Prostate gland (tissue), 2 donors: Measurements from ENCODE around the gene GRID1. TPM values are rescaled to one million over a fixed set of nuclear protein-coding genes. Genes with fewer than 3 reads are reported as not detected.

Experiments used
- DNase-seq: peaks from one replicate; pipeline ENCODE4 v3.0.0-alpha.2; 2019; ENCODE audit warnings: low spot score
- H3K27ac ChIP-seq, 2 donors: fragments of 200-600 bp; sonication (generic); 2 replicates each; pipeline ENCODE4 v1.5.1; 2017 to 2019
- H3K27me3 ChIP-seq: fragments of 200-600 bp; sonication (generic); replicated peaks from 2 replicates; pipeline ENCODE4 v1.5.1; 2019; ENCODE audit not compliant: insufficient read depth
- H3K36me3 ChIP-seq, 2 donors: fragments of 200-600 bp; sonication (generic); 1 replicate in 1 of 2; 2 replicates in 1 of 2; pipeline versions ENCODE4 v1.5.1 to v1.8.1; 2017 to 2019
- H3K4me1 ChIP-seq: fragments of 200-600 bp; sonication (generic); replicated peaks from 2 replicates; pipeline ENCODE4 v1.5.1; 2019
- H3K4me3 ChIP-seq, 2 donors: fragments of 200-600 bp; sonication (generic); 2 replicates each; pipeline ENCODE4 v1.5.1; 2017 to 2019
- H3K9me3 ChIP-seq: fragments of 200-600 bp; sonication (generic); 2 replicates; pipeline ENCODE4 v1.5.1; 2017
- POLR2A ChIP-seq: fragments of 450-650 bp; IDR thresholded peaks from one replicate; pipeline ENCODE4 v1.6.1; 2016; ENCODE audit warnings: antibody characterized with exemption, mild to moderate bottlenecking
- POLR2AphosphoS5 ChIP-seq: sonication (generic); formaldehyde crosslinking; IDR thresholded peaks from one replicate; pipeline ENCODE4 v1.6.1; 2017; ENCODE audit warnings: antibody characterized with exemption
- WGBS: methylation state at CpG from one replicate; pipeline ENCODE4 v1.1.5; 2018; 5-methylcytosine and 5-hydroxymethylcytosine counted together
- intact Hi-C: fragments of 100-400 bp; cut with DNase I; formaldehyde crosslinking; loops from one replicate; pipeline ENCODE4 v1.14.2; 2022
- total RNA-seq, 2 donors: library from RNA; depleted of rRNA; stranded (reverse); fragments of >200 nt; gene quantifications; one replicate each; pipeline ENCODE4 v1.1.0, GENCODE V29; 2016
- TF ChIP-seq, protein P1 (sequence below), 4 experiments: fragments of 200-600 bp in 2 of 4; fragments of 450-650 bp in 2 of 4; sonication (generic) in 2 of 4; IDR thresholded peaks; 1 replicate in 3 of 4; 2 replicates in 1 of 4; pipeline ENCODE4 v1.5.1; 2016 to 2019; ENCODE audit warnings: antibody characterized with exemption in 4 of 4, mild to moderate bottlenecking in 2 of 4, moderate library complexity in 2 of 4

Gene GRID1
- total RNA-seq, 2 donors from 2014 or later = 1.0 to 10.0 TPM

DNA sequence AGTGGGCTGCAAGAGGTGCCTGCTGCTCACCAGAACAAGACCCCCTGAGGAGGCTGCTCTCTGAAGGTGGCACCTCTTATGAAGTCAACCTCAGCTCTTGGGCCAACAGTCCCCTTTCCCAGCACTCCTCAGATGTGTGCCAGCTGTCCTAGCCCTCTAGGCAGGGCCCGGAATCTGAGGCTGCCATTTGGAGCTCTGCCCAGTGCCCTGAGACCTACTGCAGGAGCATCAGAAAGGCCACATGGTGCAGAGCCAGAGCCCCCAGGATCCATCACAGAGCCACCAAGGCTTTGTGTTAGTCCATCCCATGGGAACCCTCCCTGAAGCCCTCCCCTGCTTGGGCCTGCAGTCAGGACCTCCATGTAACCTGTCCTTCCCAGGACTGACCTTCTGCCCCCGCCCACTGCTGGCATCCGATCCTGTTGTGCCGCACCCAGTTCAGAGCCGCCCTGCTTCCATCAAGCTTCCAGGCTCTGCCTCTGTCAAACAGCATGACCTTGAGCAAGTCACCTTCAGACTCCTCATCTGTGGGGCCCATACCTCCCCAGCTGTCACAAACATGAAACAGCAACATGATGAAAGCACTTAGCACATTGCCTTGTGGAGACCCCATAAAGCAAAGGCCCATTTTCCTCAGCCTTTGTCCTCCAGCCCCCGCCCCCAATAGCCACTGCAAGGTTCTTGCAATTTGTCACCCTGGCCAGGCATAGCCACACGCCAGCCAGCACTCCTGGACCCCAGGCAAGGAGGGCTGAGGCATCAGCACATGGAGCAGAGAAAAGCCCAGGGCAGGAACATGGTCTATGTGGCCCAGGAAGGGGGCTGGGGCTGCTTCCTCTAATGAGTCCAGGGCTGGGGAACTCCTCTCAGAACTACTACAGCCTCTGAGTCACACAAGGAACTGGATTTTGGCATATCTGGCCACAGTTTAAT lies 51.7 kb downstream of the GRID1 start:
- 87% methylated on average over 7 of the region's 7 CpGs for WGBS
- H3K36me3 ChIP-seq = no peaks in the 10 kb centered on the region
- no peak overlapping the region for H3K4me3 ChIP-seq
- H3K4me1 ChIP-seq = no peaks in the 10 kb centered on the region
- no peak overlapping the region for H3K27ac ChIP-seq
- no peaks in the 10 kb centered on the region for H3K9me3 ChIP-seq
- H3K27me3 ChIP-seq = no peaks in the 10 kb centered on the region
- DNase-seq = no peak
- intact Hi-C loops = no loop called here
- TF ChIP-seq, protein P1, sequence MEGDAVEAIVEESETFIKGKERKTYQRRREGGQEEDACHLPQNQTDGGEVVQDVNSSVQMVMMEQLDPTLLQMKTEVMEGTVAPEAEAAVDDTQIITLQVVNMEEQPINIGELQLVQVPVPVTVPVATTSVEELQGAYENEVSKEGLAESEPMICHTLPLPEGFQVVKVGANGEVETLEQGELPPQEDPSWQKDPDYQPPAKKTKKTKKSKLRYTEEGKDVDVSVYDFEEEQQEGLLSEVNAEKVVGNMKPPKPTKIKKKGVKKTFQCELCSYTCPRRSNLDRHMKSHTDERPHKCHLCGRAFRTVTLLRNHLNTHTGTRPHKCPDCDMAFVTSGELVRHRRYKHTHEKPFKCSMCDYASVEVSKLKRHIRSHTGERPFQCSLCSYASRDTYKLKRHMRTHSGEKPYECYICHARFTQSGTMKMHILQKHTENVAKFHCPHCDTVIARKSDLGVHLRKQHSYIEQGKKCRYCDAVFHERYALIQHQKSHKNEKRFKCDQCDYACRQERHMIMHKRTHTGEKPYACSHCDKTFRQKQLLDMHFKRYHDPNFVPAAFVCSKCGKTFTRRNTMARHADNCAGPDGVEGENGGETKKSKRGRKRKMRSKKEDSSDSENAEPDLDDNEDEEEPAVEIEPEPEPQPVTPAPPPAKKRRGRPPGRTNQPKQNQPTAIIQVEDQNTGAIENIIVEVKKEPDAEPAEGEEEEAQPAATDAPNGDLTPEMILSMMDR (IDR thresholded peaks at IDR 0.05) = no peak
- TF ChIP-seq POLR2AphosphoS5 = no peak
- TF ChIP-seq POLR2A = no peak

DNA sequence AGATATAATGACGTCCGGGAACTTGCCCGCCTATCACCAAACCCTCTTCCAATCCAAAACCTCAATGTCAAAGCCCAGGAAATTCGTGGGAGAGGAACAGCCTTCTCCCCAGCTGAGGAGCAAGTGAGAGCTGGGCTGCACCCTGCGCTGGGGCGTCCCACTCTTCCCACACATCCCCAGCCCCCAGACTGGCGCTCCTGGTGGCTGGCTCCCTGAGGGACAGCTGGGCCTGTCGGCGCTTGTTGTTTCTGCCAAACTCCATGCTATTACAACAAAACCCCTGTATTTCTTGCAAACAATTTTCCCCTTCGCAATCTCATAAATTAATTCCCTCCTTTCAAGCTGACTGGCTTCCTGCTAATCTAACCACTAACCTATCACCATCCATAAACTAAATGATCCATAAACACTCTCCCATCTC lies 53.0 kb downstream of the GRID1 start:
- WGBS = 47% methylated on average over 10 of the region's 10 CpGs
- Histone ChIP-seq H3K4me3 (no peak overlapping the region), H3K4me1 (no peaks in the 10 kb centered on the region), H3K27ac (no peak overlapping the region), H3K36me3 (no peaks in the 10 kb centered on the region), H3K9me3 (no peaks in the 10 kb centered on the region), H3K27me3 (no peaks in the 10 kb centered on the region)
- TF ChIP-seq, protein P1 (IDR thresholded peaks at IDR 0.05) = no peak
- TF ChIP-seq POLR2A (no peak), POLR2AphosphoS5 (no peak)
- DNase-seq = no peak
- intact Hi-C loops = no loop called here

DNA sequence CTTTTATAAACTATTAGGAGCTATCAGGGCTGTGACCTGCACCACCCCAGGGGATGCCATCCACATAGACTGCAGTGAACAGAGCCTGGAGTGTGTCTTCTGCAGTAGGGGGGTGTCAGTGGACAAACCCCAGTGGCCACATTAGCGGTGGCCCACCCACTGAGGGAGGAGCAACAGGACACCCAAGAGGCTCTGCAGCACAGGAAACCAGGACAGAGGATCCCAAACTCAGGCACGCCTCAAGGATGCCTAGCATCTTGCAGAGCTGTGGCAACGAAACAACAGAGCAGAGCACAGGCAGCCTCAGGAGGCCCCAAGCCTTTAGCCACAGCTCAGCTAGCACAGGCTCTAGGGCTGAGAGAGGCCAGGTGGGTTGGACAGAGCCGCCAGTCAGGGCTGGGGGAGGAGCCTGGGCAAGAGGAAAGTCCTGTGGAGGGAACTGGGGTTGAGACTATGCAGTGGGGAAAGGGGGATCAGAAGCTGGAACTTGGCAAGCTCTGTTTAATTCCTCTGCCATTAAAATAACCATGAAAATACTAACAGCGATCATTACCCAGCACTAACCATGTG lies 53.8 kb downstream of the GRID1 start:
- WGBS = 68% methylated on average over 5 of the region's 5 CpGs
- Histone ChIP-seq H3K36me3 (no peaks in the 10 kb centered on the region), H3K4me3 (no peak overlapping the region), H3K27ac (no peak overlapping the region), H3K9me3 (no peaks in the 10 kb centered on the region), H3K27me3 (no peaks in the 10 kb centered on the region), H3K4me1 (no peaks in the 10 kb centered on the region)
- no peak for DNase-seq
- TF ChIP-seq POLR2AphosphoS5 = no peak
- TF ChIP-seq, protein P1 (IDR thresholded peaks at IDR 0.05) = no peak
- TF ChIP-seq POLR2A = no peak
- intact Hi-C loops = no loop called here

DNA sequence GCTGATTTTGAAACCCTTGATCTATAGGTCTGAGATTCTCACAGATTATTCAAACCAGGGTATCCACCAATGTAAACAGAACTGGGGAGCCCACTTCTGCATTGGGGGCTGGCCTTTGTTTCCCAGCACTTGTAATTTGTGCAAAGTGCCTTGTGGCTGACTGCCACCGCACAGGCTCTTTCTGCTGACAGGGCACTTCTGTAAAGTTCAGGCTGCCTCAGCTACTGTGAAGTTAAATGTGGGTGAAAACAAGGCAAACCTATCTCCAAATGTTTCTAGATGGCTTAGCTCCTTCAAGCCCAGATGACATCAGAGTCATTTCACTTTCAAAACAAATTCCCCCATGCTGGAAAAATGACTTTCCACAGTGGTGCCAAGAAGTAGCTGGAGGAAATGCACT lies 54.7 kb downstream of the GRID1 start:
- H3K27ac ChIP-seq = no peak overlapping the region

More for the DNA sequence above, 54.7 kb downstream of the GRID1 start:
- no peak for DNase-seq
- intact Hi-C loops = no loop called here
- no peak overlapping the region for H3K4me3 ChIP-seq
- TF ChIP-seq POLR2A (no peak), POLR2AphosphoS5 (no peak)
- TF ChIP-seq, protein P1 (IDR thresholded peaks at IDR 0.05) = no peak
- no peaks in the 10 kb centered on the region for H3K36me3 ChIP-seq
- H3K9me3 ChIP-seq = no peaks in the 10 kb centered on the region
- no peaks in the 10 kb centered on the region for H3K27me3 ChIP-seq
- no peaks in the 10 kb centered on the region for H3K4me1 ChIP-seq
- WGBS = 0% methylated on average over 1 of the region's 1 CpG
